ENCODE data around the gene TUB. TPM values are rescaled to one million over a fixed set of nuclear protein-coding genes. Genes with fewer than 3 reads are reported as not detected.

Gene TUB
- total RNA-seq, 1 experiment from 2014 or later, result 2.2 TPM

DNA sequence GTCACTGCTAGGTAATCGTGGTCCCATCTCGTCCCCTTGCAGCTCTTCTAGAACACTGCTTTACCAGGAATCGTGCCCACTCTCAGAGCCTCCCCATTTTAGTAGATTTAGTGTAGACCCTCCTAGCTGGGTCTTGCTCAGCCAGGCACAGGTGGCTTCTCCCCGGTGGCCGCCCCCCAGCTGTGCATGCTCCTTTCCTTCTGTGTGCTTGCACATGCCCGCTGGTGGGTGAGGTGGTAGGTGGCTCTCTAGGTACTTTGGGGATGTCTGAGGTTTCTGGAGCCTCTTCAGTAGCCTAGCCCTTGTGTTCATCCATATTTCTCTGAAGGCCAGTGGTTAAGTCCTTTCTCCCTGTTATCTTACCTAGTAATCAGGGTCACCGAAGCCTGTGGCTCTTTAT is 5.6 kb downstream of the TUB start:
- CTCF ChIA-PET, result interaction anchor here (1.2 kb wide), 1 partner anchor 80 kb away, joined by 3 read pairs; no protein-coding TSS in a partner anchor
- Mint-ChIP-seq H3K27me3 (ENCODE audit: unreplicated experiment) (peaks cover 74% of the 10 kb centered on the region), H3K36me3 (ENCODE audit: insufficient read depth, unreplicated experiment) (peaks cover 3% of the 10 kb centered on the region), H3K4me3 (ENCODE audit: low read depth, unreplicated experiment) (no peak overlapping the region), H3K4me1 (ENCODE audit: low read depth, unreplicated experiment) (no peaks in the 10 kb centered on the region), H3K9me3 (ENCODE audit: low read depth, unreplicated experiment) (no peaks in the 10 kb centered on the region), H3K27ac (ENCODE audit: unreplicated experiment) (no peak overlapping the region)
- TF ChIP-seq, protein P1, sequence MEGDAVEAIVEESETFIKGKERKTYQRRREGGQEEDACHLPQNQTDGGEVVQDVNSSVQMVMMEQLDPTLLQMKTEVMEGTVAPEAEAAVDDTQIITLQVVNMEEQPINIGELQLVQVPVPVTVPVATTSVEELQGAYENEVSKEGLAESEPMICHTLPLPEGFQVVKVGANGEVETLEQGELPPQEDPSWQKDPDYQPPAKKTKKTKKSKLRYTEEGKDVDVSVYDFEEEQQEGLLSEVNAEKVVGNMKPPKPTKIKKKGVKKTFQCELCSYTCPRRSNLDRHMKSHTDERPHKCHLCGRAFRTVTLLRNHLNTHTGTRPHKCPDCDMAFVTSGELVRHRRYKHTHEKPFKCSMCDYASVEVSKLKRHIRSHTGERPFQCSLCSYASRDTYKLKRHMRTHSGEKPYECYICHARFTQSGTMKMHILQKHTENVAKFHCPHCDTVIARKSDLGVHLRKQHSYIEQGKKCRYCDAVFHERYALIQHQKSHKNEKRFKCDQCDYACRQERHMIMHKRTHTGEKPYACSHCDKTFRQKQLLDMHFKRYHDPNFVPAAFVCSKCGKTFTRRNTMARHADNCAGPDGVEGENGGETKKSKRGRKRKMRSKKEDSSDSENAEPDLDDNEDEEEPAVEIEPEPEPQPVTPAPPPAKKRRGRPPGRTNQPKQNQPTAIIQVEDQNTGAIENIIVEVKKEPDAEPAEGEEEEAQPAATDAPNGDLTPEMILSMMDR (IDR thresholded peaks at IDR 0.05; ENCODE audit: unreplicated experiment), result no peak
- BruUV-seq (replicated peaks), result no TSS peak
- DNase-seq, result no peak
- intact Hi-C loops (cut with micrococcal nuclease; ENCODE audit: unreplicated experiment), result no loop called here

DNA sequence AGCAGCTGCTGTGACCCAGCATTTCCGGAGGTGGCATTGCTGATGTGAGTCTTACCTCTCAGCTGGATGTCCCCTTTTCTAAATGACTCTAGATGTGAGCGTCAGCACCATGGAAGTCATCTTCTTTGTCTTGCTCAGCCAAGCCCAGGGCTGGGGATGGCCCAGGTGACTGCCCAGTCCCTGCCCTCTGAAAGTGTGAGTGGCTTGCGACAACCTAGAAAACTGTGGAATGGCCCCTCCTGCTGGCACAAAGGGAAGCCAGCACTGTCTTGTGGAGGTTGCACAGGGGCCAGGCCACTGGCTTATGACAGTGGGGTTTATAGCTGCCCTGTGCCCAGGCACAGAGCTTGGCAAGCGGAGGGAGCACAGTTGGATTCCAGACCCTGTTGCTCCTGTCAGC is 6.2 kb downstream of the TUB start:
- TF ChIP-seq, protein P1 (IDR thresholded peaks at IDR 0.05; ENCODE audit: unreplicated experiment), result no peak
- Mint-ChIP-seq H3K27me3 (ENCODE audit: unreplicated experiment) (peaks cover 68% of the 10 kb centered on the region), H3K4me1 (ENCODE audit: low read depth, unreplicated experiment) (no peaks in the 10 kb centered on the region), H3K36me3 (ENCODE audit: insufficient read depth, unreplicated experiment) (no peaks in the 10 kb centered on the region), H3K9me3 (ENCODE audit: low read depth, unreplicated experiment) (no peaks in the 10 kb centered on the region), H3K4me3 (ENCODE audit: low read depth, unreplicated experiment) (no peak overlapping the region), H3K27ac (ENCODE audit: unreplicated experiment) (no peak overlapping the region)
- CTCF ChIA-PET, result interaction anchor here (0.8 to 1.2 kb wide), 2 partner anchors 54 to 81 kb away, joined by 3 read pairs; no protein-coding TSS in a partner anchor
- BruUV-seq (replicated peaks), result no TSS peak
- no peak for DNase-seq
- intact Hi-C loops (cut with micrococcal nuclease; ENCODE audit: unreplicated experiment), result no loop called here

DNA sequence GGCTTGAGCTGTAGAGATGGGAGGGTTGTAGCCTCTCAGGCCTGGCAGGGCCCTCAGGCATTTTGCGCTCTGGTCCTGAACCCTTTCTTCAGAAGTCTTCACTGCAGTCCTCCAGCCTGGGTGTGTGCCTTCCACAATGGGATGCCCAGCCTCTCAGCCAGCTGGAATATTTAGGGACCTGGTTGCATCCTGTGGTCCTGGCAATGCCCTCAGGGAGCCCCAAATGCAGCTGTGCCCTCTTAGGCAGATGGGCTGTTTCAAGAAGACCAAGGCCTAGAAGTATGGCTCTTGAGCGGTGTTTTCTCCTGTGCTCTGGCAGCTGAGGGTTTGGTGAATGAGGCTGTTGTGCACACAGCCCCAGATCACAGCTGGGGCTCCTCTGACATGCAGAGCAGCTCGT is 6.7 kb downstream of the TUB start:
- no peak for DNase-seq
- Mint-ChIP-seq H3K4me3 (ENCODE audit: low read depth, unreplicated experiment) (no peak overlapping the region), H3K27ac (ENCODE audit: unreplicated experiment) (no peak overlapping the region), H3K27me3 (ENCODE audit: unreplicated experiment) (peaks cover 63% of the 10 kb centered on the region), H3K36me3 (ENCODE audit: insufficient read depth, unreplicated experiment) (no peaks in the 10 kb centered on the region), H3K4me1 (ENCODE audit: low read depth, unreplicated experiment) (no peaks in the 10 kb centered on the region), H3K9me3 (ENCODE audit: low read depth, unreplicated experiment) (no peaks in the 10 kb centered on the region)
- no TSS peak for BruUV-seq (replicated peaks)
- TF ChIP-seq, protein P1 (IDR thresholded peaks at IDR 0.05; ENCODE audit: unreplicated experiment), result no peak
- intact Hi-C loops (cut with micrococcal nuclease; ENCODE audit: unreplicated experiment), result no loop called here
- CTCF ChIA-PET, result interaction anchor here (0.8 to 1.2 kb wide), 2 partner anchors 55 to 81 kb away, joined by 3 read pairs; no protein-coding TSS in a partner anchor

DNA sequence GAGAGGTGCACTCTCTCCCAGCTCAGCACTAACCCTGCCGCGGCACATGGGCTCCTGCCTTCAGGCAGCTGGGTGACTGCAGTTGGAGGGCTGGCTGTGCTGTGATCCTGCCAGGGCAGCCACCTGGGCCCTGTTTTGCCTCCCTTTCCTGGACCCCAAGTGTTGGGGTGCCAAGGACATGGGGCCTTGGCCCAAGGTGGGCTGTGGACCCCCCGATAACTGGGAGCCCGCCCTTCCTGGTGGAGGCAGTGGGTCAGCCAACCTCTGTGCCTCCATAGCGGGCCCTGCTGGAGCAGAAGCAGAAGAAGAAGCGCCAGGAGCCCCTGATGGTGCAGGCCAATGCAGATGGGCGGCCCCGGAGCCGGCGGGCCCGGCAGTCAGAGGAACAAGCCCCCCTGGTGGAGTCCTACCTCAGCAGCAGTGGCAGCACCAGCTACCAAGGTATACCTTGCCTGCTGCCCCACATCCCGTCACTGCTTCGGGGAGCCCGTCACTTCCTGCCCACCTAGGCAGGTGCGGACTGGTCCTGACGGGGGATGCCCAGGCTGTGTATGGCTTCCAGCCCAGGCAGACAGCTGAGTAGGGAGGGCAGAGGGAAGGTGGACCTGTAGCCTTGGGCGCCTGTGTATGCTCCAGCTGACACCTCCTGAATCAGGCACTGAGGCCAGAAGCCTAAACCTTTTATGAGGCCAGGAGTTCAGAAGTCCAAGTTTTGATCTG is 8.9 kb downstream of the TUB start:
- intact Hi-C loops (cut with micrococcal nuclease; ENCODE audit: unreplicated experiment), result loop anchor here (5.0 to 10.0 kb wide), 2 partner anchors 198 to 415 kb away; partner anchors contain the start of gene CYB5R2
- Mint-ChIP-seq H3K36me3 (ENCODE audit: insufficient read depth, unreplicated experiment) (no peaks in the 10 kb centered on the region), H3K4me3 (ENCODE audit: low read depth, unreplicated experiment) (no peak overlapping the region), H3K4me1 (ENCODE audit: low read depth, unreplicated experiment) (no peaks in the 10 kb centered on the region), H3K9me3 (ENCODE audit: low read depth, unreplicated experiment) (no peaks in the 10 kb centered on the region), H3K27me3 (ENCODE audit: unreplicated experiment) (peaks cover 41% of the 10 kb centered on the region), H3K27ac (ENCODE audit: unreplicated experiment) (no peak overlapping the region)
- no TSS peak for BruUV-seq (replicated peaks)
- CTCF ChIA-PET, result interaction anchor here (1.0 to 2.6 kb wide), 3 partner anchors 57 to 84 kb away, joined by 3 to 23 read pairs (median 15); no protein-coding TSS in a partner anchor
- no peak for DNase-seq
- TF ChIP-seq, protein P1 (IDR thresholded peaks at IDR 0.05; ENCODE audit: unreplicated experiment), result no peak

Data from Calu3 (cell line).